HepG2 (cell line): ENCODE data around the gene PRR11. TPM values are rescaled to one million over a fixed set of nuclear protein-coding genes. Genes with fewer than 3 reads are reported as not detected.
A peak's percentile ranks its signal among the peaks of the same experiment; 100 is the strongest.

ENCODE experiments used
- ARHGAP35 ChIP-seq: sonication (generic); formaldehyde crosslinking; IDR thresholded peaks from 2 replicates; pipeline ENCODE4 v1.9.0; 2022; ENCODE audit warnings: mild to moderate bottlenecking, inconsistent platforms, moderate library complexity, missing genetic modification reagents, borderline replicate concordance
- ATF7 ChIP-seq, 2 experiments: fragments of 450-650 bp in 1 of 2; sonication (generic) in 1 of 2; formaldehyde crosslinking in 1 of 2; IDR thresholded peaks; 2 replicates each; pipeline versions ENCODE4 v1.4.0 to v1.6.1; 2016 to 2020; ENCODE audit warnings: antibody characterized with exemption in 1 of 2, mild to moderate bottlenecking in 1 of 2, missing genetic modification reagents in 1 of 2
- CEBPB ChIP-seq: IDR thresholded peaks from 2 replicates; pipeline ENCODE4 v1.6.1; 2011; ENCODE audit warnings: low read depth, low read length, improper control_type of control experiment, borderline replicate concordance
- CENPT ChIP-seq: sonication (generic); formaldehyde crosslinking; IDR thresholded peaks from 2 replicates; pipeline ENCODE4 v1.8.0; 2022; ENCODE audit warnings: low read depth, mild to moderate bottlenecking, moderate library complexity, missing genetic modification reagents
- FOXO1 ChIP-seq: sonication (generic); formaldehyde crosslinking; IDR thresholded peaks from 2 replicates; pipeline ENCODE4 v1.4.0; 2020; ENCODE audit warnings: missing genetic modification reagents
- GATA4 ChIP-seq: sonication (generic); IDR thresholded peaks from 2 replicates; pipeline ENCODE4 v1.6.1; 2016; ENCODE audit warnings: antibody characterized with exemption, low read depth, borderline replicate concordance
- MAFG ChIP-seq: sonication (generic); formaldehyde crosslinking; IDR thresholded peaks from 2 replicates; pipeline ENCODE4 v1.5.1; 2020; ENCODE audit warnings: mild to moderate bottlenecking, missing genetic modification reagents
- PATZ1 ChIP-seq: sonication (generic); formaldehyde crosslinking; IDR thresholded peaks from 2 replicates; pipeline ENCODE4 v1.4.0; 2020; ENCODE audit warnings: missing genetic modification reagents
- PCBP2 ChIP-seq: fragments of 200-400 bp; formaldehyde crosslinking; optimal IDR thresholded peaks from 2 replicates; pipeline ENCODE3; 2018; ENCODE audit warnings: low read length, low read depth; ENCODE audit not compliant: poor library complexity, severe bottlenecking
- PLRG1 ChIP-seq: fragments of 450-650 bp; conservative IDR thresholded peaks from 2 replicates; pipeline ENCODE4 v1.6.1; 2016
- SIN3B ChIP-seq: fragments of 150-350 bp; IDR thresholded peaks from 2 replicates; pipeline ENCODE4 v1.6.1; 2014; ENCODE audit warnings: low read length
- ZNF136 ChIP-seq: sonication (generic); formaldehyde crosslinking; IDR thresholded peaks from 2 replicates; pipeline ENCODE4 v1.8.1; 2022; ENCODE audit warnings: low read depth, mild to moderate bottlenecking, moderate library complexity, missing genetic modification reagents
- ZNF234 ChIP-seq: sonication (generic); formaldehyde crosslinking; conservative IDR thresholded peaks from 2 replicates; pipeline ENCODE4 v1.5.1; 2020; ENCODE audit warnings: mild to moderate bottlenecking, missing genetic modification reagents
- ZNF441 ChIP-seq: sonication (generic); formaldehyde crosslinking; IDR thresholded peaks from 2 replicates; pipeline ENCODE4 v1.7.0; 2021; ENCODE audit warnings: missing genetic modification reagents, borderline replicate concordance
- ZNF547 ChIP-seq: sonication (generic); formaldehyde crosslinking; IDR thresholded peaks from 2 replicates; pipeline ENCODE4 v1.5.1; 2020; ENCODE audit warnings: mild to moderate bottlenecking, missing genetic modification reagents
- ZNF580 ChIP-seq: IDR thresholded peaks from 2 replicates; pipeline ENCODE4 v1.6.1; 2016; ENCODE audit warnings: low read depth, borderline replicate concordance
- ZNF776 ChIP-seq: sonication (generic); formaldehyde crosslinking; IDR thresholded peaks from 2 replicates; pipeline ENCODE4 v1.4.0; 2020; ENCODE audit warnings: mild to moderate bottlenecking, missing genetic modification reagents
- ZNF839 ChIP-seq: sonication (generic); formaldehyde crosslinking; IDR thresholded peaks from 2 replicates; pipeline ENCODE4 v1.4.0; 2020; ENCODE audit warnings: missing genetic modification reagents, mild to moderate bottlenecking, borderline replicate concordance
- polyA plus RNA-seq, 8 experiments: library from polyadenylated mRNA; depleted of rRNA in 3 of 8; stranded (reverse) in 7 of 8; unstranded in 1 of 8; fragments of >200 nt; fragmentation: Illumina TruSeq in 4 of 8; extraction: Trizol in 4 of 8; gene quantifications; 2 replicates each; pipeline versions ENCODE4 v1.2.1 to v1.2.3, GENCODE V29; 2011 to 2016; ENCODE audit warnings: low read depth in 4 of 8, missing spikeins in 1 of 8, mixed read lengths in 1 of 8; ENCODE audit not compliant: insufficient read depth in 1 of 8
- total RNA-seq, 5 experiments: library from RNA; depleted of rRNA; stranded (reverse); fragments of >200 nt; fragmentation: Illumina TruSeq; extraction: Trizol; gene quantifications; 2 replicates each; pipeline ENCODE4 v1.2.3, GENCODE V29; 2016; ENCODE audit warnings: low read depth in 1 of 5
- TF ChIP-seq, protein P1 (sequence below): sonication (generic); formaldehyde crosslinking; IDR thresholded peaks from 2 replicates; pipeline ENCODE4 v1.5.0; 2020; ENCODE audit warnings: mild to moderate bottlenecking, missing genetic modification reagents, borderline replicate concordance
- TF ChIP-seq, protein P2 (sequence below): sonication (generic); formaldehyde crosslinking; IDR thresholded peaks from 2 replicates; pipeline ENCODE4 v1.8.1; 2023; ENCODE audit warnings: mild to moderate bottlenecking, missing genetic modification reagents, borderline replicate concordance

PRR11 gene
- total and polyA plus RNA-seq, 2 of the 13 experiments (the other 11 are each of a cell fraction or from before 2014, with no cell fraction given), result 35.7 to 39.2 TPM

- TF ChIP-seq ARHGAP35 (CRISPR knock-in tag) (peak; percentile 41; the same call in 1 of the 2 replicates), ZNF580 (CRISPR knock-in tag) (no peak), FOXO1 (CRISPR knock-in tag) (no peak), SIN3B (no peak), CENPT (CRISPR knock-in tag) (peak; percentile 68; the same call in 1 of the 2 replicates), CEBPB (no peak), PLRG1 (no peak), ZNF234 (0 out of 2 replicates have a peak, but pooled peaks have one; percentile 86), ZNF547 (CRISPR knock-in tag) (no peak), PATZ1 (CRISPR knock-in tag) (no peak), GATA4 (no peak), PCBP2 (no peak), ATF7 (IDR thresholded peaks at IDR 0.05) (no peak), ATF7 (CRISPR knock-in tag; IDR thresholded peaks at IDR 0.05) (no peak), ZNF839 (CRISPR knock-in tag) (no peak), ZNF776 (CRISPR knock-in tag) (no peak), ZNF441 (CRISPR knock-in tag) (no peak), MAFG (CRISPR knock-in tag) (peak; percentile 55; the same call in 1 of the 2 replicates), ZNF136 (CRISPR knock-in tag) (no peak; the same call in 1 of the 2 replicates)
- TF ChIP-seq, protein P1, sequence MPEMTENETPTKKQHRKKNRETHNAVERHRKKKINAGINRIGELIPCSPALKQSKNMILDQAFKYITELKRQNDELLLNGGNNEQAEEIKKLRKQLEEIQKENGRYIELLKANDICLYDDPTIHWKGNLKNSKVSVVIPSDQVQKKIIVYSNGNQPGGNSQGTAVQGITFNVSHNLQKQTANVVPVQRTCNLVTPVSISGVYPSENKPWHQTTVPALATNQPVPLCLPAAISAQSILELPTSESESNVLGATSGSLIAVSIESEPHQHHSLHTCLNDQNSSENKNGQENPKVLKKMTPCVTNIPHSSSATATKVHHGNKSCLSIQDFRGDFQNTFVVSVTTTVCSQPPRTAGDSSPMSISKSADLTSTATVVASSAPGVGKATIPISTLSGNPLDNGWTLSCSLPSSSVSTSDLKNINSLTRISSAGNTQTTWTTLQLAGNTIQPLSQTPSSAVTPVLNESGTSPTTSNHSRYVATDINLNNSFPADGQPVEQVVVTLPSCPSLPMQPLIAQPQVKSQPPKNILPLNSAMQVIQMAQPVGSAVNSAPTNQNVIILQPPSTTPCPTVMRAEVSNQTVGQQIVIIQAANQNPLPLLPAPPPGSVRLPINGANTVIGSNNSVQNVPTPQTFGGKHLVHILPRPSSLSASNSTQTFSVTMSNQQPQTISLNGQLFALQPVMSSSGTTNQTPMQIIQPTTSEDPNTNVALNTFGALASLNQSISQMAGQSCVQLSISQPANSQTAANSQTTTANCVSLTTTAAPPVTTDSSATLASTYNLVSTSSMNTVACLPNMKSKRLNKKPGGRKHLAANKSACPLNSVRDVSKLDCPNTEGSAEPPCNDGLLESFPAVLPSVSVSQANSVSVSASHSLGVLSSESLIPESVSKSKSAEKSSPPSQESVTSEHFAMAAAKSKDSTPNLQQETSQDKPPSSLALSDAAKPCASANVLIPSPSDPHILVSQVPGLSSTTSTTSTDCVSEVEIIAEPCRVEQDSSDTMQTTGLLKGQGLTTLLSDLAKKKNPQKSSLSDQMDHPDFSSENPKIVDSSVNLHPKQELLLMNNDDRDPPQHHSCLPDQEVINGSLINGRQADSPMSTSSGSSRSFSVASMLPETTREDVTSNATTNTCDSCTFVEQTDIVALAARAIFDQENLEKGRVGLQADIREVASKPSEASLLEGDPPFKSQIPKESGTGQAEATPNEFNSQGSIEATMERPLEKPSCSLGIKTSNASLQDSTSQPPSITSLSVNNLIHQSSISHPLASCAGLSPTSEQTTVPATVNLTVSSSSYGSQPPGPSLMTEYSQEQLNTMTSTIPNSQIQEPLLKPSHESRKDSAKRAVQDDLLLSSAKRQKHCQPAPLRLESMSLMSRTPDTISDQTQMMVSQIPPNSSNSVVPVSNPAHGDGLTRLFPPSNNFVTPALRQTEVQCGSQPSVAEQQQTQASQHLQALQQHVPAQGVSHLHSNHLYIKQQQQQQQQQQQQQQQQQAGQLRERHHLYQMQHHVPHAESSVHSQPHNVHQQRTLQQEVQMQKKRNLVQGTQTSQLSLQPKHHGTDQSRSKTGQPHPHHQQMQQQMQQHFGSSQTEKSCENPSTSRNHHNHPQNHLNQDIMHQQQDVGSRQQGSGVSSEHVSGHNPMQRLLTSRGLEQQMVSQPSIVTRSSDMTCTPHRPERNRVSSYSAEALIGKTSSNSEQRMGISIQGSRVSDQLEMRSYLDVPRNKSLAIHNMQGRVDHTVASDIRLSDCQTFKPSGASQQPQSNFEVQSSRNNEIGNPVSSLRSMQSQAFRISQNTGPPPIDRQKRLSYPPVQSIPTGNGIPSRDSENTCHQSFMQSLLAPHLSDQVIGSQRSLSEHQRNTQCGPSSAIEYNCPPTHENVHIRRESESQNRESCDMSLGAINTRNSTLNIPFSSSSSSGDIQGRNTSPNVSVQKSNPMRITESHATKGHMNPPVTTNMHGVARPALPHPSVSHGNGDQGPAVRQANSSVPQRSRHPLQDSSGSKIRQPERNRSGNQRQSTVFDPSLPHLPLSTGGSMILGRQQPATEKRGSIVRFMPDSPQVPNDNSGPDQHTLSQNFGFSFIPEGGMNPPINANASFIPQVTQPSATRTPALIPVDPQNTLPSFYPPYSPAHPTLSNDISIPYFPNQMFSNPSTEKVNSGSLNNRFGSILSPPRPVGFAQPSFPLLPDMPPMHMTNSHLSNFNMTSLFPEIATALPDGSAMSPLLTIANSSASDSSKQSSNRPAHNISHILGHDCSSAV (CRISPR knock-in tag), result no peak
- TF ChIP-seq, protein P2, sequence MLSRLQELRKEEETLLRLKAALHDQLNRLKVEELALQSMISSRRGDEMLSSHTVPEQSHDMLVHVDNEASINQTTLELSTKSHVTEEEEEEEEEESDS (CRISPR knock-in tag), result 0 out of 2 replicates have a peak, but pooled peaks have one; percentile 20
These were observed 1.2 kb upstream of the PRR11 start (continued) for GRCh38 chr17:59154292-59154720.
